NCI-H187 (cell line): ENCODE results near the gene PRAMEF18.
"Not testable (repeated sequence)": the region's sequence is repeated elsewhere in the genome, so short reads cannot be mapped to it uniquely, and the experiment has no call there.

Source experiments
- DNase-seq, 2 experiments: peaks; one replicate each; lab custom pipeline; 2025; lab: John Stamatoyannopoulos, UW

The PRAMEF18 gene

DNA sequence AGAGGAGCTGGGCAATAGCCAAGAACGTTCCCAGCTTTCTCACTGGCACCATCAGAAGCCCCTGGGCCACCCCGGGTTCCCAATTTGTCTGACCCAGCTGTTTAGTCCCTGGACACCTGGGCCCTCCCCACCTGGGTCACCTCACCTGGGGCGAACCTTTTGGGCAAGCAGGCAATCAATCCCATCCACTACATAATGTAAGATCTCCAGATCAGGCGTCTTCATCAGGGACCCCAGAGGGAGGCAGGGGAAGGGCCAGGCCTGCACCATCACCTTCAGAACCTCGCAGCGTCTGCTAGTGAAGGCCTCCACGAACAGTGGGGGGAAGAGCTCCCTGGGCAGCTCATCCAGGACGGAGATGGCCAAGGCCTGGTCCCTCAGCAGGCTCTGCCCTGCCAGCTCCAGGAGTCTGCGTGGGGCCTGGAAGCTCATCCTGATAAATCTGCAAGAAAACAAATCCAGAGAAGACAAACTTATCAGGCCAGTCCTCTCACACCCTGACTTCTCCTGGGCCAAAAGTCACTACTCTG lies at the start of gene PRAMEF18:
Gene PRAMEF18, minus strand, starts transcription at position 480 of the 530 bp plus-strand sequence. Its CDS starts 48 bp downstream, at position 432.
- not testable (repeated sequence) for DNase-seq

- DNase-seq = not testable (repeated sequence)
These were observed 39.2 kb upstream of the PRAMEF18 start for GRCh38 chr1:13265124-13265523.

DNA sequence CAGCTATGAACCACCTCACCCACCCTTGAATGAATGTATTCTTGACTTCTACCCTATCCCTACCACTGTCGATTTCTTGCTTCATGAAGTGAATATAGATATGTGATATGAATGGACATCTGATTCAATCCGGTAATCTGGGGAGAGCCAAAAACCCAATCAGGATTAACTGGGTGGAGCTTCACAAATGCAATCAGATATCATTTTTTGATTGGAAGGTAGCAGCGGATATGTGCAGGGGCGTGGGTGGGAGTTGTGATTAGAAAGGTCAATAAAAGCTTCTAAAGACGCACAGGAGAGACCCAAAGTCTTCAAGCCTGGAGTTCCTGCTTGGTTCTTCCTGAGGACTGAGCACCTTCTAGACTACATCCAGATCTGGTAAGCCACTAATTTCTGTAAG lies 27.9 kb upstream of the PRAMEF18 start, which contains the start of gene PRAMEF5:
Gene PRAMEF5, plus strand, starts transcription at position 301 of the 400 bp plus-strand sequence. CDS start 5,071 bp downstream, outside the sequence.
- DNase-seq = not testable (repeated sequence)

DNA sequence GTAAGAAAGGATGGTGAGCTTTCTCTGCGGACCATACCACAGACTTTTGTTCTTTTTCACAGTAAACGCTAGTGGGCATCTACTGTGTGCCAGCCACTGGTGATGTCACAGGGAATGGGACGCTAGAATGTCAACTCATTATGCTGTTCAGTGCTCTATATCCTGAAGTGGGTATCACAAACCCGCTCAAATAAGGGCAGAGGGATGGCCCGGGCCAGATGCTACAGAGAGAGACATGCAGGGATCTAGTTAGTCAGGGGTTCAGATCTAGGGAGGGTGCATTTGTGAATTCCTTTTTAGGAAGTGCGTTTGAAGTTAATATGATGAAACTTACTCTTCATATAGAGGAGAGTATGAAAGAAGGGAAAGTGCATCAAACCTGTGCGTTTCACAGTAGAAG lies 21.2 kb upstream of the PRAMEF18 start:
- DNase-seq = not testable (repeated sequence)

DNA sequence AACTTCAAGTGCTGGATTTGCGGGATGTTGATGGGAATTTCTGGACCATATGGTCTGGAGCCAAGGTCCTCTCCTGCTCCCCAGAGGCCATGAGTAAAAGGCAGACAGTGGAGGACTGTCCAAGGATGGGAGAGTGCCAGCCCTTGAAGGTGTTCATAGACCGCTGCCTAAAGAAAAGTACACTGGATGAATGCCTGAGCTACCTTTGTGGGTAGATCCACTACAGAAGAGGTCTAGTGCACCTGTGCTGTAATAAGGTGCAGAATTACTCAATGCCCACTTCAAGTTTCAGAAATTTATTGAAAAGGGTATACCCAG lies 20.6 kb upstream of the PRAMEF18 start:
- DNase-seq = not testable (repeated sequence)

GRCh38 chr1:13245841-13246553 lies 20.0 kb upstream of the PRAMEF18 start:
- not testable (repeated sequence) for DNase-seq

DNA sequence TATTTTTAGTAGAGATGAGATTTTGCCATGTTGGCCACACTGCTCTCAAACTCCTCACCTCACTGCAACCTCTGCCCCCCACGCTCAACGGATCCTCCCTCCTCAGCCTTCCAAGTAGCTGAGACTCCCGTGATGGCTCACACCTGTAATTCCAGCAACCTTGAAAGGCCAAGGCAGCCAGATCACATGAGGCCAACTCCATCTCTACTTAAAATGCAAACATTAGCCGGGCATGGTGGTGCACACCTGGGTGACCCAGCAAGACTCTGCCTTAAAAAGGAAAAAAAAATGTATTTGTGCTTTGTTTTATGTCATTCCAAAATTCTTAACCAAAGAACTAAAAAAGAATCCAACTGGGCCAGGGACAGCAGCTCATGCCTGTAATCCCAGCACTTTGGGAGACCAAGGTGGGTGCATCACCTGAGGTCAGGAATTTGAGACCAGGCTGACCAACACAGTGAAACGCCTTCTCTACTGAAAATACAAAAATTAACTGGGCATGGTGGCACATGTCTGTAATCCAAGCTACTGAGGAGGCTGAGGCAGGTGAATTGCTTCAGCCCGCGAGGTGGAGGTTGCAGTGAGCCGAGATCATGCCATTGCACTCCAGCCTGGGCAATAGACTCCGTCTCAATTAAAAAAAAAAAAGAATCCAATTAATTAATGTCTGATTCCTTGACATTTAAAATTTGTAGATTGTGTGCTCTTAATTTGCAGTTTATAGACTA lies 17.7 kb upstream of the PRAMEF18 start:
- DNase-seq = not testable (repeated sequence)

GRCh38 chr1:13239633-13240032 lies 13.7 kb upstream of the PRAMEF18 start:
- not testable (repeated sequence) for DNase-seq

- DNase-seq = not testable (repeated sequence)
These were observed 11.6 kb upstream of the PRAMEF18 start for GRCh38 chr1:13237572-13237971.

DNA sequence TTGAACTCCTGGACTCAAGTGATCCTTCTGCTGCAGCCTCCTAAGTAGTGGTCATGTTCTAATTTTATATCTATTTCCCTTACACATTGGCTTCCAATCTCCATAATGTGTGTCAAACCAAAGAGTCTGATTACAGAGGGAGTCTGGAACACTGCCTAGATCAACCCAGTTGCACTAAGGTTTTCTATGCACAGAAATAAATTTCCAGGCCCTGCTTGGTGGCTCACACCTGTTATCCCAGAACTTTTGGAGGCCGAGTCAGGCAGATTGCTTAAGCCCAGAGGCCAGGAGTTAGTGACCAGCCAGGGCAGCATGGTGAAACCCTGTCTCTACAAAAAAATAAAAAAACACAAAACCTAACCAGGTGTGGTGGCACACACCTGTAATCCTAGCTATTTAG lies 8.1 kb upstream of the PRAMEF18 start:
- DNase-seq = not testable (repeated sequence)

DNA sequence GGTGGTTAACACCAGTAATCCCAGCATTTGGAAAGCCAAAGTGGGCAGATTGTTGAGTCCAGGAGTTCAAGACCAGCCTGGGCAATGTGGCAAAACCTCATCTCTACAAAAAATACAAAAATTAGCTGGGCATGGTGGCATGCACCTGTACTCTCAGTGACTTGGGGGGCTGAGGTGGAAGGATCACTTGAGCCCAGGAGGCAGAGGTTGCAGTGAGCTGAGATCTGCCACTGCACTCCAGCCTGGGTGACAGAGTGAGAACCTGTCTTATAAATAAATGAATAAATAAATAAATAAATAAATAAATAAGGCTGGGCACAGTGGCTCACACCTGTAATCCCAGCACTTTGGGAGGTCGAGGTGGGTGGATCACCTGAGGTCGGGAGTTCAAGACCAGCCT lies 6.1 kb upstream of the PRAMEF18 start:
- not testable (repeated sequence) for DNase-seq

DNA sequence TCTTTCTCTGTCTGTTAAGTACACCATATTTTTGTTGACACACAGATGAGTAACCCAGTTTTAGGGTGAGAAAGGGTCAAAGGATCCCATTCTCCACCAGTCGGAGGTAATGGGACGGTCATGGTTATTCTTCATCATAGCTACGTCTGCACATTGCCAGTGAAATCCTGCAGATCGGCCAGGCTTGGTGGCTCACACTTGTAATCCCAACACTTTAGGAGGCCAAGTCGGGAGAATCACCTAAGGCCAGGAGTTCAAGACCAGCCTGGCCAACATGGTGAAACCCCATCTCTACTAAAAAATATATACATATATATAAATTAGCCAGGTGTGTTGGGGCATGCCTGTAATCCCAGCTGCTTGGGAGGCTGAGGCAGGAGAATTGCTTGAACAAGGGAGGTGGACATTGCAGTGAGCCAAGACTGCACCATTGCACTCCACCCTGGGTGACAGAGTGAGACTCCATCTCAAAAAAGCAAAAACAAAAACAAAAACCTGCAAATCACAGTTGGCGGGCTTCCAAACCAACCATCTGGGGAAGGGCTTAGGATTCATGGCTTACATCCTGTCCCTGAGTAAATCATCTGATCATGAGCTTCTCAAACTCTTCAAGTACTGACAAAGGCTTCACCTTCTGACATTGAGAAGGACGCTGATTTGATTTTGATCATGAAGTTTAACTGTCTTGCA lies 5.3 kb upstream of the PRAMEF18 start:
- DNase-seq = not testable (repeated sequence)

DNA sequence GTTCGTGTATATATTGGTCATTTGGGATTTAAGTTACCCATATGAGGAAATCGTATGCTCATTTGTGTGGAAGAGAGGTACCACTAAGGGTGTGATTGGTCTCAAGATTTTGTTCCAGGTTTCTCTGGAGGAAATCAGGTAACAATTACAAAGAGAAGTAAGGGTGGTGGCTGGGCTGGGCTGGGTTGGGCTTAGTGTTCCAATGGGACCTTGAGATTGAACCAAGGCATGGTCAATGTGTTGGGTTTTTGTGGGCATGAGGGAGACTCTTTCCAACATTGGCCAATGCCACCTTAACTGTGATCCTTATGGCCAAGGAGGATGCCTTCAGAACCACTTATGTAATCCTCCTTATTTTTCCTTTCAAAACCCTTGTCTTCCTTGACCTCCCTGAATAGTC lies 4.6 kb upstream of the PRAMEF18 start:
- DNase-seq = not testable (repeated sequence)

GRCh38 chr1:13230096-13230495 lies 4.1 kb upstream of the PRAMEF18 start:
- not testable (repeated sequence) for DNase-seq

DNA sequence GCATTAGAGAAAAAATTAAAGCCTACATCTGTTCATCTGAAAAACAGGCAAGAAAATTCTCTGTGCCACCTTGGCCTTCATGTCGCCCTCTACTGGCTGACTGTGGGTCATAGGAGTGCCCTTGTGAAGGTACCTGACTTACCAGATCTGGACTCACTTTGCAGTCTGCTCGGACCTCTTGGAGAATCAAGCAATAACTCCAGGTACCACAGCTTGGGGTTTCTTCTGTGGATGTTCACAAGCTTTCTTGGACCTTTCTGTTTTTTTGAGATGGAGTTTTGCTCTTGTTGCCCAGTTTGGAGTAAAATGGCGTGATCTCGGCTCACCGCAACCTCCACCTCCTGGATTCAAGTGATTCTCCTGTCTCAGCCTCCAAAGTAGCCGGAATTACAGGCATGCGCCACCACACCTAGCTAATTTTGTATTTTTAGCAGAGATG lies 2.4 kb upstream of the PRAMEF18 start:
- peak in 1 of 2 experiments; percentile 5 for DNase-seq

- not testable (repeated sequence) for DNase-seq
These were observed 1.5 kb upstream of the PRAMEF18 start for GRCh38 chr1:13227271-13228055.

GRCh38 chr1:13224480-13225060 lies 1.4 kb downstream of the PRAMEF18 start:
- DNase-seq = no peak

DNA sequence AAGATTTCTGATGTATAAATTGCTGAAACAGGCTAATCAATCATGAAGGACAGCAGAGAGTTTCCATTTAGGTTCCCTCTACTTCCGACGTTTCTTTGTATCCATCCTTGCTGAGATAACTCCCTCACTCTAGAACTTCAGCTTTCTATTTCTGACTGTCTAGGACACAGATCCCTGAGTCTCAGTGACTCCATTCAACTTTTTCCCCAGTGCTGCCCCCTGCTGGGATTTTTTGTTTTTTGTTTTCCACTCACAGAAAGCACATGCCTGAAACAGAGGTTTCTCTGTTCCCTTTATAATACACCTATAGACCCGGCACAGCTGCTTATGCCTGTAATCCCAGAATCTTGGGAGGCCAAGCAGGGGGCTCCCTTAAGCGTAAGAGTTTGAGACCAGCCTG lies 3.2 kb downstream of the PRAMEF18 start:
- not testable (repeated sequence) for DNase-seq

DNA sequence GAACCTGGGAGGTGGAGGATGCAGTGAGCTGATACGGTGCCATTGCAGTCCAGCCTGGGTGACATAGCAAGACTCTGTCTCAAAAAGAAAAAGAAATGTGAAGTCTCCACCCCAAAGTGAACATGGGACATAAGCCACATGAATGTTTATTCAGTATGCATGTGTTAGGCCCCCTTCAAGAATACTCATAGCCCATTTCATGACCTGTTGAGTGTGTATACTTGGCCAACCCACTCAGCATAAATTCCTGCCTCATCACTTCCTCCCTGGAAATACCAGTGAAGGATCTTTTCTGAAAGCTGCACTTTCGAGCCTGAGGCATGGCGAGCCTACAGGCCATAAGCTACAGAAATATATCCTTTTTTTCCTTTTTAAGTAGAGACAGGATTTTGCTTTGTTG lies 6.8 kb downstream of the PRAMEF18 start:
- DNase-seq = not testable (repeated sequence)

- DNase-seq = not testable (repeated sequence)
These were observed 9.3 kb downstream of the PRAMEF18 start for GRCh38 chr1:13216619-13217018.

GRCh38 chr1:13208712-13209111 lies 17.2 kb downstream of the PRAMEF18 start:
- DNase-seq = not testable (repeated sequence)
